Mucosa of stomach (tissue), 1 donor: ENCODE data around the gene ETS1.

Source experiments
- H3K27me3 ChIP-seq: one replicate; pipeline ENCODE4 v1.7.0; 2013; ENCODE audit warnings: mild to moderate bottlenecking, low read length; ENCODE audit not compliant: control insufficient read depth, insufficient read depth
- H3K36me3 ChIP-seq: one replicate; pipeline ENCODE4 v1.7.0; 2013; ENCODE audit warnings: low read length; ENCODE audit not compliant: control insufficient read depth, insufficient read depth
- H3K4me1 ChIP-seq: one replicate; pipeline ENCODE4 v1.7.0; 2013; ENCODE audit warnings: mild to moderate bottlenecking, low read length; ENCODE audit not compliant: control insufficient read depth, insufficient read depth
- H3K4me3 ChIP-seq: one replicate; pipeline ENCODE4 v1.7.0; 2013; ENCODE audit warnings: low read length
- H3K9ac ChIP-seq: one replicate; pipeline ENCODE4 v1.7.0; 2013; ENCODE audit warnings: mild to moderate bottlenecking, low read length, moderate library complexity
- H3K9me3 ChIP-seq: one replicate; pipeline ENCODE4 v1.7.0; 2013; ENCODE audit warnings: mild to moderate bottlenecking, low read length, moderate library complexity; ENCODE audit not compliant: control insufficient read depth
- donor health status: Pancreatic carcinoma.

ETS1 gene, protein sequence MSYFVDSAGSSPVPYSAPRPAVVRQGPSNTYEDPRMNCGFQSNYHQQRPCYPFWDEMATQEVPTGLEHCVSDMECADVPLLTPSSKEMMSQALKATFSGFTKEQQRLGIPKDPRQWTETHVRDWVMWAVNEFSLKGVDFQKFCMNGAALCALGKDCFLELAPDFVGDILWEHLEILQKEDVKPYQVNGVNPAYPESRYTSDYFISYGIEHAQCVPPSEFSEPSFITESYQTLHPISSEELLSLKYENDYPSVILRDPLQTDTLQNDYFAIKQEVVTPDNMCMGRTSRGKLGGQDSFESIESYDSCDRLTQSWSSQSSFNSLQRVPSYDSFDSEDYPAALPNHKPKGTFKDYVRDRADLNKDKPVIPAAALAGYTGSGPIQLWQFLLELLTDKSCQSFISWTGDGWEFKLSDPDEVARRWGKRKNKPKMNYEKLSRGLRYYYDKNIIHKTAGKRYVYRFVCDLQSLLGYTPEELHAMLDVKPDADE

GRCh38 chr11:128587415-128587814 is at the start of gene ETS1:
ETS1 (minus strand) TSS chr11:128587558; CDS start chr11:128573130, 14,428 bp downstream.
- Histone ChIP-seq H3K9ac (no peak within 1 kb of the TSS), H3K4me3 (no peak within 1 kb of the TSS), H3K4me1 (peaks cover 6% of the 10 kb centered on the region), H3K9me3 (no peaks in the 10 kb centered on the region), H3K36me3 (no peaks in the 10 kb centered on the region), H3K27me3 (peaks cover 3% of the 10 kb centered on the region)

- Histone ChIP-seq H3K4me3 (no peak overlapping the region), H3K4me1 (peaks cover 11% of the 10 kb centered on the region), H3K9me3 (no peaks in the 10 kb centered on the region), H3K9ac (no peak overlapping the region), H3K27me3 (no peaks in the 10 kb centered on the region), H3K36me3 (no peaks in the 10 kb centered on the region)
These were observed 47.0 kb upstream of the ETS1 start for GRCh38 chr11:128634395-128634794.

GRCh38 chr11:128633384-128633965 is 46.1 kb upstream of the ETS1 start:
- H3K9ac ChIP-seq = no peak overlapping the region
- no peaks in the 10 kb centered on the region for H3K9me3 ChIP-seq
- no peaks in the 10 kb centered on the region for H3K27me3 ChIP-seq
- H3K4me1 ChIP-seq = peaks cover 11% of the 10 kb centered on the region
- no peaks in the 10 kb centered on the region for H3K36me3 ChIP-seq
- no peak overlapping the region for H3K4me3 ChIP-seq

DNA sequence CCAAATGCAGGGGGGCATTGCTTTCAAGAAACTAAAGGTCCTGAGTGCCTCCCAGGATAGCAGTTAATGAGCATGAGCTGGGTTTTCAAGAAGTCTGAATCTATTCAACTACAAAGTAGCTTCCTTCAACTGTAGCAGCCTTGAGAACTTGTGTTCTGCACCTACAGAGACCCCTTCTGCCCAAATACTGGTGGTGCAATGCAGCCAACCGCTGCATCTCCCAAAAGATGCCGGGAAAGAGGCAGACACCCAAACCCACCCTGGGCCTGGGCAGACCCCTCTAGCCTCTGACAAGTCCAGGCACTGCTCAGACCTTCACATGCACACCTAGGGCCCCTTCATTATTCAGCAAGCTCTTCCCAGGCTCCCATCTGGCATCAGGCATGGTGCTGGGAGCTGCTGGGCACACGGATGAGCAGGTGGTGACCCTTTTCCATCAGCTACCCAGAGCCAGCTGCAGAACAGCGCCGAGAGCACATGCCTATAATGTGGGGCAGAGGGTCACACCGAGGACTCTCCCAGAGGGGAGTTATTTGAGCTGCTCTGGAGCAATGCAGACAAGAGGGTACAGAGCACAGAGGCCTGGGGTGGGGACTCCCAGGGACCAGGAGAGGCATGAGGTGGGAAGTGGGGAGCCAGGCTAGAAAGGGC is 44.9 kb upstream of the ETS1 start:
- Histone ChIP-seq H3K27me3 (no peaks in the 10 kb centered on the region), H3K9me3 (no peaks in the 10 kb centered on the region), H3K9ac (no peak overlapping the region), H3K36me3 (no peaks in the 10 kb centered on the region), H3K4me3 (no peak overlapping the region), H3K4me1 (peaks cover 11% of the 10 kb centered on the region)

DNA sequence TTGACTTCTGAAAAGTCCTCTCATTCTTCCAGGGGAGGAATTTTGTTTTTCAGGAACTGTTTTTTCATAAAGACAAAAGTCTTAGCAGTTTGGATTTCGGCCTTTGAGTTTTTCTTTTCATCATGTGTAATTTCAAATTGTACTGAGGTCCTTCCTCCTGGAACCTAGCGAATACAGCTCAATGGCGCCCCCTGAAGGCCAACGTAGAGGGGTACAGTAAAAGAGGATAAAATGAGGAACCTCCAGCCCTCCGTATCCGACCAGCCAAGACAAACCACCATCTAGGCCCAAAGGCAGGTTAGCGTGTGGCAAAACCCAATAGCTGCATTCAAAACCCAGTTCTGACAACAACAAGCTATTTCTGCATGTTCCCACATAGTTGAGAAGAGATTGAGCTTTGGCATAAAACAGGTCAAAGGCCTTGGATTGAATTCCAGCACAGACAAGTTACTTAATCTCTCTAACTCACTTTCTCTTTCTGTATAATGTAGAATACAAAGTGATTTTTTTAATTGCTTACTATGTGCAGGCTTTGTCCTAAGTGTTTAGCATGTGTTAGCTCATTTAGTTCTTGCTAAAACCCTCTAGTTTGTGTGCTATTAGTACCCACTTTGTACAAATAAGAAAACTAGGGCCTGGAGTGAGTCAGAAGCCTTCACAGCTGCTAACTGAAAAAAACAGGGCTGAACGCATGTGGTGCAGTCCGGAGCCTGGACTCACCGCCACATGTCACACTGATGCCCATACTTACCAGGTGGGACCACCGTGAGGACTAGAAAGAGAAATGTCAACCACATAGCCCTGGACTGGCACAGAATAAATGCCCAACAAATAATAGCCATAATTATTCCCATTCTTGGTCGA is 43.2 kb upstream of the ETS1 start:
- H3K36me3 ChIP-seq = no peaks in the 10 kb centered on the region
- no peak overlapping the region for H3K9ac ChIP-seq
- no peaks in the 10 kb centered on the region for H3K27me3 ChIP-seq
- H3K4me1 ChIP-seq = peaks cover 11% of the 10 kb centered on the region
- H3K9me3 ChIP-seq = no peaks in the 10 kb centered on the region
- H3K4me3 ChIP-seq = no peak overlapping the region

DNA sequence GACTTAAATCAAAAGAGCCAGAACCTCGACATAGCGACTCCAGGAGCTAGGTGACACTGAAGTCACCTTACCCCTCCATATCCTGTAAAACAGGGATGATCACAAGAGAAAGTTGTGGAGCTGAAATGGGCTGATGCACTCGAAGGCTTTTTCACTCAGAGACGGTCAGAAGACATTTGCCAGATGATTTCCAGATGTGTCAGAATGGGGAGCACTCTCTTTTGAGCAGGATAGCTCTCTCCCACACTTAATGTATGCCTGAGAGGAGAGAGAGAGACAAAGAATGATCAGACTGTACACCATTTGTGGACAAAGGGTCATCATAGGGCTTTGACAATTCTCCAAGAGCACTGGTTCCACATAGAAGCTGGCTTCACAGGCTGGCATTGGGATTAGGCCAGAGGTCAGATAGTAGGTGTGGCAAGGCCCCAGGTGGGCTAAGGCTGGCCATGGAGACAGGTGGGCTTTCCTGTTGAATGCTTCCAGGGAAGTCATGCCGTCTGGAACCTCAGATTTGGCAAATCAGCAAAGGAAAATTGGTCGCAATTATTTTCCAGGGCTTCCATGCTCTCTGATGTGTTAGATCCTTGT is 42.3 kb upstream of the ETS1 start:
- no peak overlapping the region for H3K4me3 ChIP-seq
- no peak overlapping the region for H3K9ac ChIP-seq
- H3K4me1 ChIP-seq = peaks cover 15% of the 10 kb centered on the region
- no peaks in the 10 kb centered on the region for H3K9me3 ChIP-seq
- no peaks in the 10 kb centered on the region for H3K36me3 ChIP-seq
- H3K27me3 ChIP-seq = no peaks in the 10 kb centered on the region

GRCh38 chr11:128628686-128629085 is 41.3 kb upstream of the ETS1 start:
- Histone ChIP-seq H3K4me1 (peaks cover 21% of the 10 kb centered on the region), H3K4me3 (no peak overlapping the region), H3K27me3 (no peaks in the 10 kb centered on the region), H3K9me3 (no peaks in the 10 kb centered on the region), H3K9ac (no peak overlapping the region), H3K36me3 (no peaks in the 10 kb centered on the region)

DNA sequence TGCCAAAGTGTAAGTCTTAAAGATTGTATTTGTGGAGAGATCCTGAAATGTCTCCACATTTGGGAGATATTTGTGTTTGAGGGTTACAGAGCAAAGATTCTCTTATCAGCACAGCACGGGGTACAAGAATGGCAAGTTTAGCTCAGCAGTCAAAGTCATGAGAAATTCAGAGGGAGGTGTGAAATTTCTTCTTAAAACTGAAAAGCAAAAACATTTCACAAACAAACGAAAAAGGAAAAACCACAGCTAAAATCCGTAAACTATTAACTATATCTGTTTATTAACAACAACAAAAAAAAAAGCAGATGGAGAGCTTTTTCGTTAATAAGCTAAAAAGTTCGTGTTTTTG is 40.9 kb upstream of the ETS1 start:
- no peak overlapping the region for H3K9ac ChIP-seq
- no peaks in the 10 kb centered on the region for H3K36me3 ChIP-seq
- H3K4me1 ChIP-seq = peaks cover 21% of the 10 kb centered on the region
- H3K9me3 ChIP-seq = no peaks in the 10 kb centered on the region
- no peaks in the 10 kb centered on the region for H3K27me3 ChIP-seq
- no peak overlapping the region for H3K4me3 ChIP-seq

- H3K9ac ChIP-seq = no peak overlapping the region
These were observed 40.4 kb upstream of the ETS1 start for GRCh38 chr11:128627666-128628324.

GRCh38 chr11:128626913-128627665 is 39.7 kb upstream of the ETS1 start:
- H3K36me3 ChIP-seq = no peaks in the 10 kb centered on the region
- no peak overlapping the region for H3K4me3 ChIP-seq
- peaks cover 21% of the 10 kb centered on the region for H3K4me1 ChIP-seq
- H3K9ac ChIP-seq = no peak overlapping the region
- no peaks in the 10 kb centered on the region for H3K9me3 ChIP-seq
- H3K27me3 ChIP-seq = no peaks in the 10 kb centered on the region

More at GRCh38 chr11:128627666-128628324, 40.4 kb upstream of the ETS1 start:
- H3K4me1 ChIP-seq = peaks cover 21% of the 10 kb centered on the region
- no peaks in the 10 kb centered on the region for H3K36me3 ChIP-seq
- H3K9me3 ChIP-seq = no peaks in the 10 kb centered on the region
- H3K4me3 ChIP-seq = no peak overlapping the region
- H3K27me3 ChIP-seq = no peaks in the 10 kb centered on the region
